Lower leg skin (tissue), 4 donors: ENCODE data around the gene CORO2A. TPM values are rescaled to one million over a fixed set of nuclear protein-coding genes. Genes with fewer than 3 reads are reported as not detected.
A peak's percentile ranks its signal among the peaks of the same experiment; 100 is the strongest.

Experiments used
- DNase-seq, 2 donors: peaks; one replicate each; pipeline ENCODE4 v3.0.0-alpha.2; 2019; ENCODE audit warnings: low spot score in 2 of 2
- H3K4me3 ChIP-seq: fragments of 200-600 bp; sonication (generic); 2 replicates; pipeline ENCODE4 v1.5.1; 2017; ENCODE audit warnings: mild to moderate bottlenecking, low read depth; ENCODE audit not compliant: poor library complexity, severe bottlenecking
- CTCF ChIP-seq, 3 donors: fragments of 450-650 bp; IDR thresholded peaks; one replicate each; pipeline ENCODE4 v1.5.1; 2016; ENCODE audit warnings: antibody characterized with exemption in 3 of 3, mild to moderate bottlenecking in 3 of 3, moderate library complexity in 2 of 3
- POLR2A ChIP-seq, 2 donors: fragments of 450-650 bp; IDR thresholded peaks; one replicate each; pipeline ENCODE4 v1.6.1; 2016 to 2017; ENCODE audit warnings: antibody characterized with exemption in 2 of 2, mild to moderate bottlenecking in 1 of 2, moderate library complexity in 1 of 2
- WGBS, 2 donors: methylation state at CpG; one replicate each; pipeline ENCODE4 v1.1.5; 2018; 5-methylcytosine and 5-hydroxymethylcytosine counted together
- intact Hi-C: fragments of 100-400 bp; cut with DNase I; formaldehyde crosslinking; loops from one replicate; pipeline ENCODE4 v1.15.0; 2023; ENCODE audit warnings: low total_unique reads
- microRNA-seq, 2 donors: library from miRNA; unstranded; fragments of <30 nt; microRNA quantifications; one replicate each; pipeline ENCODE4, GENCODE V29; 2016; ENCODE audit warnings: borderline replicate concordance in 2 of 2, borderline number of aligned reads in 1 of 2
- total RNA-seq, 4 donors: library from RNA; depleted of rRNA; stranded (reverse); fragments of >200 nt; gene quantifications; one replicate each; pipeline ENCODE4 v1.1.0, GENCODE V29; 2016

Gene CORO2A
- total RNA-seq, 4 donors from 2014 or later = 20.8 to 31.4 (median 25.4) TPM

DNA sequence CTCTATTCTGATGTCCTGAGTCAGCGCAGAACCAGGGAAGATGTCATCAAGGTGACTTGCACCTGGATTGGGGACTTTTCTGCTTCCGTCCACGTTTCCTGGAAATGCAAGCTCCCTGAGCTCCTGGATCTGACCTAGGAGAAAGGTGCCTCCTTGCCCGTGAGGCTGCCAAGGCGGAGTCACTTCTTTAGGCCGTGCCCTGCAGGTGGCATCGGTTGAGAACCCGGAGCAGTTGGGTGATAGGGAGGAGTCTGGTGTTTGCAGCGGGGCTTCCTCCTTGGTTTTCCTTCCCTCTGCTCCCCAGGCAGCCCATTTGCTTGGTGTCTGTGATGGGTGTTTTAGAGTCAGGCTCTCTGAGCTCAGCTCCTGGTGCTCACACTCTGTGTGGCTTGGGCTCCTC, 120.7 kb downstream of the CORO2A start:
- DNase-seq = peak in 1 of 2 donors; percentile 80
- TF ChIP-seq POLR2A (IDR thresholded peaks at IDR 0.05) (no peak), CTCF (IDR thresholded peaks at IDR 0.05) (no peak)
- no peak overlapping the region for H3K4me3 ChIP-seq
- intact Hi-C loops = loop anchor here (10.0 kb wide), 2 partner anchors 133 to 183 kb away; partner anchors contain the start of gene TBC1D2
- 71 to 73% methylated on average over 9 of the region's 9 CpGs for WGBS, 2 donors

Small RNA genes lying within 50 kb of the gene (microRNA-seq; reads per million reads assigned to microRNA genes)
- gene MIR6854 = 0 to 1.7 reads per million in 2 donors

Other genes with a start within 250 kb of the CORO2A start
- 10 to 100 TPM; 27.4 to 56.3 (median 39.0) TPM for gene ANP32B, start 209.3 kb downstream of the CORO2A start, total RNA-seq
- 10 to 100 TPM; 26.5 to 46.0 (median 40.5) TPM for gene NANS, start 135.9 kb downstream of the CORO2A start, total RNA-seq
- 10 to 100 TPM; 12.0 to 17.5 (median 16.3) TPM for gene TRIM14, start 73.4 kb downstream of the CORO2A start, total RNA-seq
- gene TBC1D2, start 63.0 kb upstream of the CORO2A start, total RNA-seq = 10 to 100 TPM; 35.4 to 56.3 (median 45.9) TPM